Measurements from ENCODE around the gene ADARB1.

The ADARB1 gene

DNA sequence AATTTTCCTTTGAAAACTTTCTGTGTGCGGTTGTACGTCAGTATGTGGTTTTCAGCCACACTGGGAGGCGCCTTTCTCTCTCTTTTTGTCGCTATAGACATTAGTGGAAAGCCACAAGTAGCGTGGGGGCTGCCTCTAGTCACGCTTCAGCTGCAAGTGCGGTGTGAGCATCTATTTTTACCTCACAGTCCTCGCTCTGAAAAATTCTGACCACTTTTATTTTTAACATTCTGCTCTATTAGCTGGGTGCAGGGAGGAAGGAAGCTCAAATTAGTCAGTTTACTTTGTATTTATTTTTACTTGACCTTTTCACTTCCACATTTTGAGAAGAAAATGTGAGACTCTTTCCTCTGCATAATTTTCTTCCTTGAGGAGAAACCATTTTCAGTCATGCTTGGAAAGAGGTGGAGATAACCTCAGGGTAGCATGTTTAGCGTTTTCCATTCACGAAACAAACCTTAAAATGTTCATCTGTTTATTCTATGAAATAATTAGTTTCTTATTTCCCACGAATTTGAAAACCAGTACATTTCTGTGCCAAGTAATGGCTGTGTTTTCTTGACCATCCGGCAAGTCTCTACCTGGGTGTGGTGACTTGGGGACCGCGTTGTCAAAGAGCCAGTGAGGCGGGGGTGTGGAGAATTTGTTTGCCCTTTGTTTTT is 35.6 kb downstream of the ADARB1 start:
- Histone ChIP-seq H3K36me3 (ENCODE audit: control insufficient read depth, insufficient read depth, low read length) (no peaks in the 10 kb centered on the region), H3K27me3 (replicated peaks; ENCODE audit: control insufficient read depth, insufficient read depth, low read length) (no peaks in the 10 kb centered on the region; the same call in 1 of the 2 replicates), H3K4me3 (replicated peaks; ENCODE audit: low read depth, low read length) (peak overlapping the region; percentile 16; the same call in 1 of the 2 replicates)
- DNase-seq (ENCODE audit: extremely low read depth, insufficient read length), result peak; percentile 83
- TF ChIP-seq, protein P1, sequence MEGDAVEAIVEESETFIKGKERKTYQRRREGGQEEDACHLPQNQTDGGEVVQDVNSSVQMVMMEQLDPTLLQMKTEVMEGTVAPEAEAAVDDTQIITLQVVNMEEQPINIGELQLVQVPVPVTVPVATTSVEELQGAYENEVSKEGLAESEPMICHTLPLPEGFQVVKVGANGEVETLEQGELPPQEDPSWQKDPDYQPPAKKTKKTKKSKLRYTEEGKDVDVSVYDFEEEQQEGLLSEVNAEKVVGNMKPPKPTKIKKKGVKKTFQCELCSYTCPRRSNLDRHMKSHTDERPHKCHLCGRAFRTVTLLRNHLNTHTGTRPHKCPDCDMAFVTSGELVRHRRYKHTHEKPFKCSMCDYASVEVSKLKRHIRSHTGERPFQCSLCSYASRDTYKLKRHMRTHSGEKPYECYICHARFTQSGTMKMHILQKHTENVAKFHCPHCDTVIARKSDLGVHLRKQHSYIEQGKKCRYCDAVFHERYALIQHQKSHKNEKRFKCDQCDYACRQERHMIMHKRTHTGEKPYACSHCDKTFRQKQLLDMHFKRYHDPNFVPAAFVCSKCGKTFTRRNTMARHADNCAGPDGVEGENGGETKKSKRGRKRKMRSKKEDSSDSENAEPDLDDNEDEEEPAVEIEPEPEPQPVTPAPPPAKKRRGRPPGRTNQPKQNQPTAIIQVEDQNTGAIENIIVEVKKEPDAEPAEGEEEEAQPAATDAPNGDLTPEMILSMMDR (IDR thresholded peaks at IDR 0.05; ENCODE audit: insufficient read depth, low read length, poor library complexity, severe bottlenecking), result no peak

DNA sequence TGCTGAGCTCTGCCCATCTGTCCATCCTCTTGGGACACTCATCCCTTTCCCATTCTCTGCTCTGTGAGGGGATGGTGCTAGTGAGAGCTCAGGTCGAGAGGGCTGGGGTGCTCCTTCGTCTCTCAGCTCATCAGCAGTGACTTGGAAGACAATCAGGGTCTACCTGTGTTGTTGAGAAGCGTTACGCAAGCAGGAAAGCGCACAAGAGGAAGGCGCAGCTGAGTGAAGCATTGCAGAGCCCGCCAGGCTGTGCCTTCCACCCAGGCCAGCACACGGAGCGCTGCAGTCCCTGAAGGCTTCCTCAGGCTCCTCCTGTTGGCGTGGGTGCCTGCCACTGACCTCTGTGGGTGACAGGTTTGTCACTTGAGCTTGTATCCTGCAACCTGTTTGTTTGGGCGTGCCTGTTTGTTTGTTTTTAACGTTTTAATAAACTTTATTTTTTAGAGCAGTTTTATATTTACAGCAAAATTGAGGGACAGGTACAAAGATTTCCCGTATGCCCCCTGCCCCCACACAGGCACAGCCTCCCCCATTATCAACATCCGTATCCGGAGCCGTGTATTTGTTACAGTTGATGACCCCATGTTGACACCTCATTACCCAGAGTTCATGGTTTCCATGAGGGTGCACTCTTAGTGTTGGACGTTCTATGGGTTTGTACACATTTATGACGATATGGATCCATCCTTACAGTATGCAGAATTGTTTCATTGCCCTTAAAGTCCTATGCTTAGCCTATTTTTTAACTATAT is 36.7 kb downstream of the ADARB1 start:
- Histone ChIP-seq H3K4me3 (replicated peaks; ENCODE audit: low read depth, low read length) (no peak overlapping the region), H3K36me3 (ENCODE audit: control insufficient read depth, insufficient read depth, low read length) (no peaks in the 10 kb centered on the region), H3K27me3 (replicated peaks; ENCODE audit: control insufficient read depth, insufficient read depth, low read length) (no peaks in the 10 kb centered on the region; the same call in none of the 2 replicates)
- TF ChIP-seq, protein P1 (IDR thresholded peaks at IDR 0.05; ENCODE audit: insufficient read depth, low read length, poor library complexity, severe bottlenecking), result no peak
- peak; percentile 66 for DNase-seq (ENCODE audit: extremely low read depth, insufficient read length)

DNA sequence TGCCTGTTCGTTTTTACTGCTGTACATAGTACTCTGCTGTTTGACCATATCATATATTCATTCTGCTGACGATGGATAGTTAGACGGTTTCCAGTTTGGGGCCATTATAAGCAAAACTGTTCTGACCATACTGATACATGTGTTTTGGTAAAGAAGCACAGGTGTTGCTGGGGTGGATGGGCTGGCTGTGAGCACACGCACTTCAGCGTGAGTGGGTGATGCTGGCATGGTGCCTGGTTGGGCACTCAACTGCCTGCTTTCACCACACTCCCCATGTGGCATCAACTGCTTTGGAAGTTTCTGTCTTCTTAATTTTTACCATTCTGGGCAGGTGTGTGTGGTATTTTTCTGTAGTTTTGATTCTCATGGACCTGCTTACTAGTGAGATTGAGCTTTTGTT is 37.3 kb downstream of the ADARB1 start:
- Histone ChIP-seq H3K27me3 (replicated peaks; ENCODE audit: control insufficient read depth, insufficient read depth, low read length) (no peaks in the 10 kb centered on the region; the same call in none of the 2 replicates), H3K4me3 (replicated peaks; ENCODE audit: low read depth, low read length) (no peak overlapping the region), H3K36me3 (ENCODE audit: control insufficient read depth, insufficient read depth, low read length) (no peaks in the 10 kb centered on the region)
- TF ChIP-seq, protein P1 (IDR thresholded peaks at IDR 0.05; ENCODE audit: insufficient read depth, low read length, poor library complexity, severe bottlenecking), result no peak
- no peak for DNase-seq (ENCODE audit: extremely low read depth, insufficient read length)

DNA sequence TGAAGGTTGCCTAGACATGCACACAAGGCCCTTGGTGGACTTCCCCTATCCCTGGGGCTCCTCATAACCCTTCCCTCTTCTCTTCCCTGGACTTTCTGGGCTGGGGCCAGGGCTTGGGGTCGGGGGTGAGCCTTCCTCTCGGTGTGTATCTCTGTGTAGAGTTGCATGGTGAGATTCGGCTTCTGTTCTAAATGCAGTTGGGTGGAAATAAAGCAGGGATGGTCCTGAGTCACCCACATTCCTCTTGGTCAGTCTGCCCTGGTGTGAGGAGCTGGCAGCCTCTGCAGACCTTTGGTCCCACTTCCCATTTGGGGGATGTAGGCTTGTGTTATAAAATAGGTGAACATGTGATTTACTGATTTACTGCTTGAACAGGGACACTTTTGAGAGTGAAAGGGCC is 38.0 kb downstream of the ADARB1 start:
- H3K36me3 ChIP-seq (ENCODE audit: control insufficient read depth, insufficient read depth, low read length), result no peaks in the 10 kb centered on the region
- H3K4me3 ChIP-seq (replicated peaks; ENCODE audit: low read depth, low read length), result no peak overlapping the region
- TF ChIP-seq, protein P1 (IDR thresholded peaks at IDR 0.05; ENCODE audit: insufficient read depth, low read length, poor library complexity, severe bottlenecking), result no peak
- no peak for DNase-seq (ENCODE audit: extremely low read depth, insufficient read length)
- no peaks in the 10 kb centered on the region; the same call in none of the 2 replicates for H3K27me3 ChIP-seq (replicated peaks; ENCODE audit: control insufficient read depth, insufficient read depth, low read length)

DNA sequence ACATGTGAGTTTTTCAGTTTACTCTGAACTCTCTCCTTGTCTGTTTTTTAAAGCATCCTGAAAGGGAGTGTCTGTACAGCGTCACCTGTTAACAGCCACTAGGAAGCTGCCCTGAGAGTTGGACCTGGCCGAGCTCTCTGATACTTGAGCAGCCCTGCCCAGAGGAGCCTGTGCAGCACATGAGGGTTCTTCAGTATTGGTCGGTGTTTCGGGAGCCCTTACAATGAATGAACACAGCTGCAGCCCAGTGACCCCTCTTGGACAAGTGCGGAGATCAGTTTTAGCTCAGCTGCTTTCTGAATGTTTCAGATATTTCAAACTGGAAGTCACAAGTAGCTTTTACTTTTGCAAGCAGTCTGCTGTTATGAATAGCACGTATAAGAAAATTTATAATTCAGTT is 39.2 kb downstream of the ADARB1 start:
- H3K27me3 ChIP-seq (replicated peaks; ENCODE audit: control insufficient read depth, insufficient read depth, low read length), result no peaks in the 10 kb centered on the region; the same call in none of the 2 replicates
- H3K4me3 ChIP-seq (replicated peaks; ENCODE audit: low read depth, low read length), result no peak overlapping the region
- DNase-seq (ENCODE audit: extremely low read depth, insufficient read length), result no peak
- TF ChIP-seq, protein P1 (IDR thresholded peaks at IDR 0.05; ENCODE audit: insufficient read depth, low read length, poor library complexity, severe bottlenecking), result no peak
- no peaks in the 10 kb centered on the region for H3K36me3 ChIP-seq (ENCODE audit: control insufficient read depth, insufficient read depth, low read length)
